NCI-H748 treated with DMSO at 0.1 percent for 48 hours (cell line): ENCODE results near the gene TPSB2.
"Not testable (repeated sequence)": the region's sequence is repeated elsewhere in the genome, so short reads cannot be mapped to it uniquely, and the experiment has no call there.

Source experiments
- DNase-seq: peaks from one replicate; lab custom pipeline; 2025; lab: John Stamatoyannopoulos, UW

TPSB2 gene

GRCh38 chr16:1230084-1230470 is at the start of gene TPSB2:
Gene TPSB2 (minus strand): TSS chr16:1230184. CDS start chr16:1229951, 233 bp downstream.
- not testable (repeated sequence) for DNase-seq

- no peak for DNase-seq
These were observed 49.3 kb upstream of the TPSB2 start for GRCh38 chr16:1279081-1279944.

- DNase-seq: no peak
These were observed 48.5 kb upstream of the TPSB2 start for GRCh38 chr16:1278477-1278876.

- DNase-seq: no peak
These were observed 47.8 kb upstream of the TPSB2 start for GRCh38 chr16:1277617-1278282.

- no peak for DNase-seq
These were observed 47.2 kb upstream of the TPSB2 start for GRCh38 chr16:1277151-1277598.

GRCh38 chr16:1276580-1276878 is 46.5 kb upstream of the TPSB2 start:
- DNase-seq: no peak

GRCh38 chr16:1275791-1276579 is 46.0 kb upstream of the TPSB2 start:
- no peak for DNase-seq

- DNase-seq: no peak
These were observed 44.8 kb upstream of the TPSB2 start for GRCh38 chr16:1274767-1275166.

- no peak for DNase-seq
These were observed 43.8 kb upstream of the TPSB2 start for GRCh38 chr16:1273816-1274215.

- DNase-seq: no peak
These were observed 42.6 kb upstream of the TPSB2 start for GRCh38 chr16:1272453-1273198.

GRCh38 chr16:1271724-1272413 is 41.9 kb upstream of the TPSB2 start:
- DNase-seq: peak; percentile 74

GRCh38 chr16:1271380-1271723 is 41.4 kb upstream of the TPSB2 start:
- DNase-seq: no peak

- not testable (repeated sequence) for DNase-seq
These were observed 39.4 kb upstream of the TPSB2 start for GRCh38 chr16:1269418-1269817.

- DNase-seq: no peak
These were observed 35.8 kb upstream of the TPSB2 start for GRCh38 chr16:1265826-1266225.

- no peak for DNase-seq
These were observed 35.2 kb upstream of the TPSB2 start for GRCh38 chr16:1265090-1265630.

- no peak for DNase-seq
These were observed 34.5 kb upstream of the TPSB2 start for GRCh38 chr16:1264345-1265089.

GRCh38 chr16:1263591-1264344 is 33.8 kb upstream of the TPSB2 start:
- no peak for DNase-seq

GRCh38 chr16:1262846-1263221 is 32.9 kb upstream of the TPSB2 start:
- DNase-seq: no peak

GRCh38 chr16:1262210-1262845 is 32.3 kb upstream of the TPSB2 start:
- DNase-seq: no peak
